ENCODE data around the gene MVB12B. TPM values are rescaled to one million over a fixed set of nuclear protein-coding genes. Genes with fewer than 3 reads are reported as not detected.

Gene MVB12B
- total RNA-seq, 4 donors from 2014 or later, result 6.1 to 18.0 (median 13.2) TPM

DNA sequence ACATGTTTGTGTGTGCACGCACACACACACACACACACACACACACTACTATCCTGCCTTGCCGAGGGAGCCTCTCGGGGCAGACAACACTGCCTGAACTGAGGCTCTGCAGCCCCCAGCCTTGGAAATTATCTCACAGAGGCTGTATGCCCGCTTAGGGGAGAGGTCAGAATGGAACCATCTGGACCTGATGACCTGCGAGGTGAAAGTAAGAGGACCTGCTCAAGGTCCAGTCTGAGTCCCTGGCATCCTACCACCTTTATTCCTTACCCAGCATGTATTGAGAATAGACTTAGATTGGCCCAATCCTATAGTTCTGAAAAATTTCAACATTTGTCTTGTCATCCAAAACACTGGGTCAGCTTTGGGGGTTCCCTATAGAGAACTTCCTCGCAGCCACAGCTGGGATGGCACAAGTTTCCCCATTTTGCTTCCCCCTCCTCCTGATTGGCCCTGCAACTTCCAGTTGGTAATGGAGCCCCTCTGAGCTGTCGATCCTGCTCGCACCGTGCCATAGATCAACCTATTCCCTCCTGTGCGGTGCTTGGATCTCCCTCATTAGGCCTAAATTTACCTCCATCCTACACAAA is 10.2 kb downstream of the MVB12B start:
- Histone ChIP-seq H3K4me1 (peaks cover 68 to 76% of the 10 kb centered on the region in 2 donors), H3K4me3 (peak overlapping the region in 1 of 4 donors; percentile 6), H3K27ac (peak overlapping the region; percentile 90 to 97 (median 93)), H3K27me3 (no peaks in the 10 kb centered on the region), H3K9me3 (no peaks in the 10 kb centered on the region), H3K36me3 (peaks cover 0 to 12% of the 10 kb centered on the region in 2 donors)
- no peak for TF ChIP-seq POLR2A (IDR thresholded peaks at IDR 0.05)
- no peak for TF ChIP-seq CTCF (IDR thresholded peaks at IDR 0.05 in 4 of 5, conservative IDR thresholded peaks at IDR 0.05 in 1 of 5)
- DNase-seq (no peak), ATAC-seq (no peak)
- in situ Hi-C loops (cut with MboI; ENCODE audit: low sequenced_read_pairs in 4 of 4) (no loop called here), intact Hi-C loops (cut with DNase I; ENCODE audit: low total_unique reads) (no loop called here)

DNA sequence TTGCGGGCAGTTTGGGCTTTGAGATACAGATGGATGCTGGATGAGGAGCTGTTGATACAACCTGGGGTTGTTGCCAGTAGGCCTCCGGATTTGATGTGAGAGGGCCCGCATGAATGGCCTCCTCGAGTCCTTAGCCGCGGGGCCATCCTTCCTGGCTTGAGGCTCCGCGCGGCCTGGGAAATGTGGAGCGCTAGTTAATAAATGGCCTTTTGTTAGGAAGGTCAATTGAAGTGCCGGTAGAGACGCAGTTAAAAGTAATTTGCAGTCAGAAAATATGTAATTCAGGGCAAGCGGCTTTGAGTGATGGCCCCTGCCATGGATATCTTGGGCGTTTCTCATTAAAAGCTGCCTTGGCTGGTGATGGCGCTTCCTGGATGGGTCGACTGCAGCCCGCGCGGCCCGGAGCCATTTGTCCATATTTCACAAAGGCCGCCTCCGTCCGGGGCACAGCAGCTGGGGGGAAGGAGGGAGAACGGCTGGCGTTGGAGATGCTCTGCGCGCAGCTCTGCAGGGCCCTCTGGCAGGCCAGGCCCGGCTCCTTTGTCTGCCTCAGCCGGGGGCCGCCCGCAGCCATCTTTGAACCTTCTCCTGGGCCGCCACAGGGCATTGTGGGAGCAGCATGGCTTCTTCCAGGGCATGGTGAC is 11.2 kb downstream of the MVB12B start:
- Histone ChIP-seq H3K27me3 (no peaks in the 10 kb centered on the region), H3K9me3 (no peaks in the 10 kb centered on the region), H3K4me3 (no peak overlapping the region), H3K4me1 (peaks cover 58 to 66% of the 10 kb centered on the region in 2 donors), H3K27ac (peak overlapping the region in 2 of 4 donors; percentile 26 to 92), H3K36me3 (peaks cover 0 to 12% of the 10 kb centered on the region in 2 donors)
- in situ Hi-C loops (cut with MboI; ENCODE audit: low sequenced_read_pairs in 4 of 4) (no loop called here), intact Hi-C loops (cut with DNase I; ENCODE audit: low total_unique reads) (no loop called here)
- DNase-seq (no peak), ATAC-seq (no peak)
- TF ChIP-seq CTCF (IDR thresholded peaks at IDR 0.05 in 4 of 5, conservative IDR thresholded peaks at IDR 0.05 in 1 of 5) (no peak), POLR2A (IDR thresholded peaks at IDR 0.05) (no peak)

- Histone ChIP-seq H3K27me3 (no peaks in the 10 kb centered on the region), H3K4me3 (no peak overlapping the region), H3K4me1 (peaks cover 53 to 59% of the 10 kb centered on the region in 2 donors), H3K36me3 (peaks cover 0 to 12% of the 10 kb centered on the region in 2 donors), H3K9me3 (no peaks in the 10 kb centered on the region), H3K27ac (peak overlapping the region in 2 of 4 donors; percentile 16 to 18)
- no peak for TF ChIP-seq CTCF (IDR thresholded peaks at IDR 0.05 in 4 of 5, conservative IDR thresholded peaks at IDR 0.05 in 1 of 5)
- no peak for TF ChIP-seq POLR2A (IDR thresholded peaks at IDR 0.05)
- intact Hi-C loops (cut with DNase I; ENCODE audit: low total_unique reads) (no loop called here), in situ Hi-C loops (cut with MboI; ENCODE audit: low sequenced_read_pairs in 4 of 4) (no loop called here)
- no peak for DNase-seq
- no peak for ATAC-seq
Measured at GRCh38 chr9:126338945-126339344, 12.3 kb downstream of the MVB12B start.

DNA sequence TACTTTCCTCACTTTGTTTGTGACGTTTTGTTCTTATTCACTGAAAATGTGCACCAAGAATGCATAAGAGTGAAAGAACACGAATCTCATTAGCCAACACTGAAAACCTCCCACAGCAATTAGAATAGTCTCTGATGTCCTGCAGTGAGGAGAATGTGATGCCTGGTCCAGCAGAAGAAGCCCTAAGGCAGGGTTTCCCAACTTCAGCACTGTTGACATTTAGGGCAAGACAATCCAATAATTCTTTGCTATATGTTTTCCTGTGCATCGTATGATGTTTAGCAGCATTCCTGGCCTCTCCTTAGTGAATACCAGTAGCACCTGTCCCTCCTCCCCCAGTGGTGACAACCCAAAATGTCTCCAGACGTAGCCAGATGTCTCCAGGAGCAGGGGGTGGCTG is 14.8 kb downstream of the MVB12B start:
- in situ Hi-C loops (cut with MboI; ENCODE audit: low sequenced_read_pairs in 4 of 4) (no loop called here), intact Hi-C loops (cut with DNase I; ENCODE audit: low total_unique reads) (no loop called here)
- no peaks in the 10 kb centered on the region for H3K9me3 ChIP-seq
- H3K4me1 ChIP-seq, result peaks cover 32 to 34% of the 10 kb centered on the region in 2 donors
- H3K36me3 ChIP-seq, result peaks cover 0 to 18% of the 10 kb centered on the region in 2 donors
- TF ChIP-seq CTCF (IDR thresholded peaks at IDR 0.05 in 4 of 5, conservative IDR thresholded peaks at IDR 0.05 in 1 of 5), result no peak
- no peak for TF ChIP-seq POLR2A (IDR thresholded peaks at IDR 0.05)
- H3K27ac ChIP-seq, result no peak overlapping the region
- H3K4me3 ChIP-seq, result no peak overlapping the region
- no peaks in the 10 kb centered on the region for H3K27me3 ChIP-seq
- DNase-seq (no peak), ATAC-seq (no peak)
